Left ventricle myocardium inferior (tissue), 1 donor: ENCODE data around the gene FRMD4A. TPM values are rescaled to one million over a fixed set of nuclear protein-coding genes. Genes with fewer than 3 reads are reported as not detected.

Source experiments
- DNase-seq: peaks from one replicate; pipeline ENCODE4 v3.0.0-alpha.2; 2020
- H3K27ac ChIP-seq: fragments of 200-600 bp; replicated peaks from 2 replicates; pipeline ENCODE4 v1.8.0; 2021
- H3K27me3 ChIP-seq: fragments of 200-600 bp; 2 replicates; pipeline ENCODE4 v1.8.0; 2021; ENCODE audit warnings: low read depth
- H3K36me3 ChIP-seq: fragments of 200-600 bp; 2 replicates; pipeline ENCODE4 v1.8.0; 2021
- H3K4me1 ChIP-seq: fragments of 200-600 bp; 2 replicates; pipeline ENCODE4 v1.8.0; 2021
- H3K4me3 ChIP-seq: fragments of 200-600 bp; 2 replicates; pipeline ENCODE4 v1.8.0; 2021; ENCODE audit warnings: mild to moderate bottlenecking, moderate library complexity
- H3K9me3 ChIP-seq: fragments of 200-600 bp; replicated peaks from 2 replicates; pipeline ENCODE4 v1.8.0; 2021
- CTCF ChIP-seq: fragments of 200-600 bp; IDR thresholded peaks from 2 replicates; pipeline ENCODE4 v1.8.0; 2021; ENCODE audit warnings: antibody characterized with exemption, mild to moderate bottlenecking, borderline replicate concordance
- intact Hi-C: fragments of 100-400 bp; cut with micrococcal nuclease; formaldehyde crosslinking; loops from one replicate; pipeline ENCODE4 v1.11.0; 2022
- total RNA-seq: library from RNA; stranded (reverse); fragmentation: NEBNext Ultra II Directional; extraction: Animal tissue kit (Norgen Biotek cat#: 25700); gene quantifications from one replicate; pipeline ENCODE4 v1.2.1, GENCODE V29; 2021
- donor health status: DM: no; HTN: yes; CAD: no; lungs with severe emphysema.

FRMD4A gene
- total RNA-seq, 1 donor from 2014 or later = 26.1 TPM

DNA sequence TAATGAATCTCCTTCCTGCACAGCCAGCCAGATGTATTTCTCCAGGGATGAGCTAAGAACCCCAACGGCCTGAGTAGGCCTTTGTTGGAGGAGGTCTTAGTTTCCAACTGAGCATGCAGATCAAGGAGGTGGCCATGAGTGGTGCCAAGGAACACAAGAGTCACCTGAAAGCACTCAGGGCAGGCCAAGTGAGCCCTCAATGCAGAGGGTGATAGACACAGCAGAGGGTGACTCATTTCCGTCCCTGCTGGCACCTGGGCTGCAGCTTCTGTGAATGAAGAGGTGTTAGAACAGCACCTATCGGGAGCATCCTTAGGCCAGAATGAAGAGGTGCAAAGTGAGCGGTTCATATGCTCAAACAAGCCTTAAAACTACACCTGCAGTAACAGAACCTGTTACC lies 211.8 kb downstream of the FRMD4A start:
- H3K4me1 ChIP-seq = no peaks in the 10 kb centered on the region
- H3K4me3 ChIP-seq = no peak overlapping the region
- intact Hi-C loops = no loop called here
- H3K36me3 ChIP-seq = no peaks in the 10 kb centered on the region
- no peaks in the 10 kb centered on the region for H3K9me3 ChIP-seq
- H3K27me3 ChIP-seq = no peaks in the 10 kb centered on the region
- H3K27ac ChIP-seq = no peak overlapping the region
- DNase-seq = no peak
- TF ChIP-seq CTCF = no peak

GRCh38 chr10:14116837-14117236 lies 213.9 kb downstream of the FRMD4A start:
- no peaks in the 10 kb centered on the region for H3K9me3 ChIP-seq
- H3K27ac ChIP-seq = no peak overlapping the region
- H3K4me1 ChIP-seq = no peaks in the 10 kb centered on the region
- TF ChIP-seq CTCF = no peak
- intact Hi-C loops = no loop called here
- no peaks in the 10 kb centered on the region for H3K27me3 ChIP-seq
- no peak overlapping the region for H3K4me3 ChIP-seq
- no peak for DNase-seq
- no peaks in the 10 kb centered on the region for H3K36me3 ChIP-seq

- TF ChIP-seq CTCF = no peak
- H3K27ac ChIP-seq = no peak overlapping the region
- H3K27me3 ChIP-seq = no peaks in the 10 kb centered on the region
- no peak for DNase-seq
- intact Hi-C loops = no loop called here
- H3K4me3 ChIP-seq = no peak overlapping the region
- H3K9me3 ChIP-seq = no peaks in the 10 kb centered on the region
- no peaks in the 10 kb centered on the region for H3K4me1 ChIP-seq
- no peaks in the 10 kb centered on the region for H3K36me3 ChIP-seq
Observed at GRCh38 chr10:14116021-14116420, 214.7 kb downstream of the FRMD4A start.

GRCh38 chr10:14114791-14115190 lies 215.9 kb downstream of the FRMD4A start:
- no peak for DNase-seq
- H3K4me1 ChIP-seq = no peaks in the 10 kb centered on the region
- no peak for TF ChIP-seq CTCF
- no peaks in the 10 kb centered on the region for H3K36me3 ChIP-seq
- H3K9me3 ChIP-seq = no peaks in the 10 kb centered on the region
- no peak overlapping the region for H3K27ac ChIP-seq
- H3K27me3 ChIP-seq = no peaks in the 10 kb centered on the region
- intact Hi-C loops = no loop called here
- H3K4me3 ChIP-seq = no peak overlapping the region

DNA sequence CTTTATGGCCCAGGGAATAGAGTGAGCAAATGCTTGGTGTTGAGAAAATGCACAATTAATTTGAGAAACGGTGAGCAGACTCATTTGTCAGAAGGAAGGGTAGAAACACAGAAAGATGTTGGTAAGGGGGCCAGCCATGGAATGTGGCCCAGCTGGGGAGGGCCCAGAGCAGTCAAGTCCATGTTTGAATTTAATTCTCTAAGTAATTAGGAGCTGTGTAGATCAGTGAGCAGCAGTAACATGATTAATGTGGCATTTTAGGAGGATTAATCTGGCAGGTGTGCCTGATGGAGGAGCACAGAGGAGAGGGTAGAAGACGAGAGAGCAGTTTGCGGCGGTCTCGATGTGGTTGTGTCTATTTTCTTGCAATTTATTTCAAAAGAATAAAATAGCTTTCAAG lies 218.7 kb downstream of the FRMD4A start:
- no peak for TF ChIP-seq CTCF
- Histone ChIP-seq H3K27ac (no peak overlapping the region), H3K4me1 (no peaks in the 10 kb centered on the region), H3K36me3 (no peaks in the 10 kb centered on the region), H3K9me3 (no peaks in the 10 kb centered on the region), H3K4me3 (no peak overlapping the region), H3K27me3 (peaks cover 7% of the 10 kb centered on the region)
- intact Hi-C loops = no loop called here
- no peak for DNase-seq

GRCh38 chr10:14111208-14111607 lies 219.5 kb downstream of the FRMD4A start:
- no peaks in the 10 kb centered on the region for H3K4me1 ChIP-seq
- peaks cover 7% of the 10 kb centered on the region for H3K27me3 ChIP-seq
- no peaks in the 10 kb centered on the region for H3K9me3 ChIP-seq
- TF ChIP-seq CTCF = no peak
- H3K27ac ChIP-seq = no peak overlapping the region
- no peaks in the 10 kb centered on the region for H3K36me3 ChIP-seq
- intact Hi-C loops = no loop called here
- H3K4me3 ChIP-seq = no peak overlapping the region
- DNase-seq = no peak
